ENCODE measurements around the gene MBTPS1. TPM values are rescaled to one million over a fixed set of nuclear protein-coding genes. Genes with fewer than 3 reads are reported as not detected.
"Not testable (repeated sequence)": the region's sequence is repeated elsewhere in the genome, so short reads cannot be mapped to it uniquely, and the experiment has no call there.

Gene MBTPS1
- total and polyA plus RNA-seq, 10 of the 15 experiments (the other 5 are each of a cell fraction or from before 2014, with no cell fraction given) = 1.3 to 43.9 (median 35.2) TPM

GRCh38 chr16:84119368-84119767 is 2.6 kb upstream of the MBTPS1 start (continued):
- TF ChIP-seq ZNF592 (IDR thresholded peaks at IDR 0.05) = no peak
- TF ChIP-seq CHD1 (IDR thresholded peaks at IDR 0.05; ENCODE audit: low read depth, low read length) = no peak

DNA sequence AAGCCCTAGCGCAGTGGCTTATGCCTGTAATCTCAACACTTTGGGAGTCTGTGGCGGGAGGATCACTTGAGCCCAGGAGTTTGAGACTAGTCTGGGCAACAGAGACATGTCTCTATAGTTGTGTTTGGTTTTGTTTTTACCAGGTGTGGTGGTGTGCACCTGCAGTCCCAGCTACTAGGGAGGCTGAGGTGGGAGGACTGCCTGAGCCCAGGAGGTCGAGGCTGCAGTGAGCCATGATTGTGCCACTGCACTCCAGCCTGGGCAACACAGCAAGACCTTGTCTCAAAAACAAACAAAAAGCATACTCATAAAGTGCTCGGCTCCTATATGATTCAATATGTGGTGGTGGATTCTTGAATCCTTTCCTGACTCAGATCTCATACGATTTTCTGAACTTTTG is 1.6 kb upstream of the MBTPS1 start:
- ATAC-seq; in situ Hi-C loops (cut with MboI); H3K36me3 ChIP-seq (ENCODE audit: control insufficient read depth in 2 of 2, insufficient read depth in 2 of 2, low read length in 1 of 2); H3K9me3 ChIP-seq (replicated peaks; ENCODE audit: control insufficient read depth, insufficient read depth, low read length); RAD21 ChIA-PET (ENCODE audit: unreplicated experiment); H3K27me3 ChIP-seq (replicated peaks in 1 of 2; ENCODE audit: control insufficient read depth in 2 of 2, insufficient read depth in 2 of 2, low read length in 1 of 2); intact Hi-C loops (cut with micrococcal nuclease; ENCODE audit: unreplicated experiment); H3K27ac ChIP-seq (ENCODE audit: control insufficient read depth, insufficient read depth); H3K4me3 ChIP-seq; H2AFZ ChIP-seq (ENCODE audit: control insufficient read depth, low read depth, low read length); BruUV-seq (replicated peaks); H3K4me2 ChIP-seq (ENCODE audit: control insufficient read depth, insufficient read depth); POLR2A ChIA-PET; H3K9ac ChIP-seq (ENCODE audit: control insufficient read depth, insufficient read depth, low read length); DNase-seq (ENCODE audit: low read depth, low spot score); H3K4me1 ChIP-seq (ENCODE audit: control insufficient read depth, insufficient read depth, low read length); H4K20me1 ChIP-seq (ENCODE audit: control insufficient read depth, insufficient read depth); FAIRE-seq: not testable (repeated sequence)
- peaks cover 34% of the 10 kb centered on the region for H3K79me2 ChIP-seq (ENCODE audit: control insufficient read depth, insufficient read depth, low read length)
- CTCF ChIA-PET = interaction anchor here (1.6 to 3.9 kb wide), 2 partner anchors 14 to 68 kb away, joined by 5 to 23 read pairs; partner anchors contain the start of gene TAF1C
- WGBS (ENCODE audit: insufficient coverage, insufficient replicate concordance, low lambda C conversion rate, missing lambda C conversion rate) = 98% methylated on average over 5 of the region's 5 CpGs
- SMC1A ChIA-PET (ENCODE audit: uncharacterized antibody, unreplicated experiment) = interaction anchor here (1.1 kb wide), 1 partner anchor 68 kb away, joined by 3 read pairs; the partner anchor contains the start of gene TAF1C

All from GM12878 (cell line).